SK-N-MC (cell line): ENCODE results near the gene TREM1.
A peak's percentile ranks its signal among the peaks of the same experiment; 100 is the strongest.

Source experiments
- DNase-seq: peaks from one replicate; pipeline ENCODE4 v3.0.0-alpha.2; 2011; ENCODE audit warnings: low read depth, low spot score
- H3K27ac ChIP-seq: fragments of 200-600 bp; sonication (generic); 2 replicates; pipeline ENCODE4 v1.5.1; 2016; ENCODE audit warnings: mixed run types
- H3K36me3 ChIP-seq: fragments of 200-600 bp; sonication (generic); 2 replicates; pipeline ENCODE4 v1.6.1; 2017; ENCODE audit warnings: antibody characterized with exemption, low read length, mixed read lengths; ENCODE audit not compliant: insufficient read depth
- H3K4me3 ChIP-seq: fragments of 200-600 bp; sonication (generic); 2 replicates; pipeline ENCODE4 v1.5.1; 2016
- H3K9ac ChIP-seq: fragments of 200-600 bp; sonication (generic); 2 replicates; pipeline ENCODE4 v1.8.0; 2017; ENCODE audit warnings: mixed run types, mixed read lengths; ENCODE audit not compliant: insufficient read length
- H3K9me3 ChIP-seq: fragments of 200-600 bp; sonication (generic); 2 replicates; pipeline ENCODE4 v1.6.1; 2017; ENCODE audit warnings: low read depth, mild to moderate bottlenecking, antibody characterized with exemption, low read length, moderate library complexity, mixed read lengths
- EZH2 ChIP-seq: fragments of 200-600 bp; sonication (generic); IDR thresholded peaks from one replicate; pipeline ENCODE4 v1.6.1; 2017; ENCODE audit warnings: antibody characterized with exemption
- FOXP2 ChIP-seq: optimal IDR thresholded peaks from 2 replicates; pipeline ENCODE3; 2011; ENCODE audit warnings: mild to moderate bottlenecking, moderate library complexity; ENCODE audit not compliant: insufficient read depth; ENCODE audit errors: extremely low read length, control extremely low read depth
- POLR2AphosphoS5 ChIP-seq: IDR thresholded peaks from 2 replicates; pipeline ENCODE4 v1.6.1; 2012; ENCODE audit warnings: mild to moderate bottlenecking, low read depth, low read length, borderline replicate concordance

The TREM1 gene

GRCh38 chr6:41258196-41258493, 28.3 kb downstream of the TREM1 start:
- H3K36me3 ChIP-seq: no peaks in the 10 kb centered on the region
- H3K27ac ChIP-seq: peak overlapping the region; percentile 92
- H3K9me3 ChIP-seq: peaks cover 16% of the 10 kb centered on the region; the same call in 1 of the 2 replicates
- no peak for TF ChIP-seq FOXP2
- TF ChIP-seq EZH2: no peak
- no peak for TF ChIP-seq POLR2AphosphoS5
- H3K4me3 ChIP-seq: peak overlapping the region; percentile 64
- no peak for DNase-seq
- H3K9ac ChIP-seq: no peak overlapping the region

GRCh38 chr6:41257369-41258195, 28.9 kb downstream of the TREM1 start:
- DNase-seq: peak; percentile 76
- H3K27ac ChIP-seq: peak overlapping the region; percentile 92

GRCh38 chr6:41256383-41256782, 30.1 kb downstream of the TREM1 start:
- DNase-seq: no peak
- TF ChIP-seq EZH2 (no peak), POLR2AphosphoS5 (no peak), FOXP2 (no peak)
- H3K9ac ChIP-seq: no peak overlapping the region
- H3K9me3 ChIP-seq: 0 out of 2 replicates have a peak, but pooled peaks cover 3% of the 10 kb centered on the region
- no peaks in the 10 kb centered on the region for H3K36me3 ChIP-seq
- peak overlapping the region; percentile 81 for H3K27ac ChIP-seq
- H3K4me3 ChIP-seq: peak overlapping the region; percentile 64; the same call in 1 of the 2 replicates

More at GRCh38 chr6:41257369-41258195, 28.9 kb downstream of the TREM1 start:
- Histone ChIP-seq H3K36me3 (no peaks in the 10 kb centered on the region), H3K9ac (no peak overlapping the region), H3K9me3 (peaks cover 13% of the 10 kb centered on the region; the same call in 1 of the 2 replicates), H3K4me3 (peak overlapping the region; percentile 64)
- peak; percentile 64 for TF ChIP-seq POLR2AphosphoS5
- TF ChIP-seq EZH2: no peak

GRCh38 chr6:41255638-41256246, 30.7 kb downstream of the TREM1 start:
- Histone ChIP-seq H3K9me3 (0 out of 2 replicates have a peak, but pooled peaks cover 2% of the 10 kb centered on the region), H3K4me3 (no peak overlapping the region), H3K36me3 (no peaks in the 10 kb centered on the region), H3K27ac (no peak overlapping the region), H3K9ac (no peak overlapping the region)
- no peak for DNase-seq
- TF ChIP-seq FOXP2 (no peak), EZH2 (no peak), POLR2AphosphoS5 (no peak)

GRCh38 chr6:41255110-41255509, 31.4 kb downstream of the TREM1 start:
- H3K27ac ChIP-seq: no peak overlapping the region
- no peak for DNase-seq

GRCh38 chr6:41252401-41253169, 33.9 kb downstream of the TREM1 start:
- Histone ChIP-seq H3K9me3 (no peaks in the 10 kb centered on the region), H3K9ac (no peak overlapping the region), H3K27ac (no peak overlapping the region), H3K36me3 (no peaks in the 10 kb centered on the region), H3K4me3 (no peak overlapping the region)
- no peak for DNase-seq
- no peak for TF ChIP-seq EZH2
- no peak for TF ChIP-seq POLR2AphosphoS5
- no peak for TF ChIP-seq FOXP2

More at GRCh38 chr6:41255110-41255509, 31.4 kb downstream of the TREM1 start:
- no peak overlapping the region for H3K4me3 ChIP-seq
- H3K9me3 ChIP-seq: no peaks in the 10 kb centered on the region
- TF ChIP-seq FOXP2 (no peak), POLR2AphosphoS5 (no peak), EZH2 (no peak)
- H3K9ac ChIP-seq: no peak overlapping the region
- H3K36me3 ChIP-seq: no peaks in the 10 kb centered on the region

- TF ChIP-seq FOXP2 (no peak), EZH2 (no peak), POLR2AphosphoS5 (no peak)
- H3K27ac ChIP-seq: no peak overlapping the region
Measured at GRCh38 chr6:41247882-41248705, 38.4 kb downstream of the TREM1 start.

More at GRCh38 chr6:41247882-41248705, 38.4 kb downstream of the TREM1 start:
- Histone ChIP-seq H3K4me3 (no peak overlapping the region), H3K36me3 (no peaks in the 10 kb centered on the region), H3K9me3 (no peaks in the 10 kb centered on the region), H3K9ac (no peak overlapping the region)
- DNase-seq: no peak
